HG03457 (cell line): Measurements from ENCODE around the gene DLX3.

Source experiments
- ATAC-seq: cut with Tn5 transposase; IDR thresholded peaks from one replicate; pipeline ENCODE4 v1.9.1; 2021; ENCODE audit warnings: moderate number of reproducible peaks; ENCODE audit not compliant: unreplicated experiment

The DLX3 gene

GRCh38 chr17:49973271-49973615, 21.8 kb downstream of the DLX3 start:
- no peak for ATAC-seq

DNA sequence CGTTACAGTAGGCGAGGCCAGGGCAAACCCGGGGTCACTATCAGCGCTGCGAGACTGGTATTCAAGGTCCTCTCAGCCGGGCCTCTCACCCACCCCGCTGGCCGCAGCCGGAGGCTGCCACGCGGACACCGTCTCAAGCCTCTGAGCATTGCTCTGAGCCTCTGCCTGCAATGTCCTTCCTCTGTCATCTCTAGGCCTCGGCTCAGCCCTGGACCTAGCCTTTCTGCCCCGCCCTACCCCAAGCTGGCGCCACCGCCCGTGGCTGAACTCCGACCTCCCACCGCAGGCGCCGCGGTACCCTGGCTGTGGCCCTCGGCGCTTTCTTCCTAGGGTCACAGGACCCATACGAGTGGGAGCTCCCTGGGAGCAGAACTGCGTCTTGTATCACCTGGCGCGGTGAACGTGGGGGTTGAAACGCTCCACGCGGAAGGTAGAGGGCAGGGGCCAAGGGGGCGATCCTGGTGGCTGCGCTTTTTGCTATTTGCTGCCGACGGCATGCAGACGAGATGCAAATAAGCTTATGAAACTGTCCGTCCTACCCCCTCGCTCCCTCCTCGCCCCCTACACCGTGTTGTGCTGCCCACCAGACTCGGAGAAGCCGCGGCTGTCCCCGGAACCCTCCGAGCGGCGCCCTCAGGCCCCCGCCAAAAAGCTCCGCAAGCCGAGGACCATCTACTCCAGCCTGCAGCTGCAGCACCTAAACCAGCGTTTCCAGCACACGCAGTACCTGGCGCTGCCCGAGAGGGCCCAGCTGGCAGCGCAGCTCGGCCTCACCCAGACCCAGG, 22.3 kb downstream of the DLX3 start:
- ATAC-seq = no peak

DNA sequence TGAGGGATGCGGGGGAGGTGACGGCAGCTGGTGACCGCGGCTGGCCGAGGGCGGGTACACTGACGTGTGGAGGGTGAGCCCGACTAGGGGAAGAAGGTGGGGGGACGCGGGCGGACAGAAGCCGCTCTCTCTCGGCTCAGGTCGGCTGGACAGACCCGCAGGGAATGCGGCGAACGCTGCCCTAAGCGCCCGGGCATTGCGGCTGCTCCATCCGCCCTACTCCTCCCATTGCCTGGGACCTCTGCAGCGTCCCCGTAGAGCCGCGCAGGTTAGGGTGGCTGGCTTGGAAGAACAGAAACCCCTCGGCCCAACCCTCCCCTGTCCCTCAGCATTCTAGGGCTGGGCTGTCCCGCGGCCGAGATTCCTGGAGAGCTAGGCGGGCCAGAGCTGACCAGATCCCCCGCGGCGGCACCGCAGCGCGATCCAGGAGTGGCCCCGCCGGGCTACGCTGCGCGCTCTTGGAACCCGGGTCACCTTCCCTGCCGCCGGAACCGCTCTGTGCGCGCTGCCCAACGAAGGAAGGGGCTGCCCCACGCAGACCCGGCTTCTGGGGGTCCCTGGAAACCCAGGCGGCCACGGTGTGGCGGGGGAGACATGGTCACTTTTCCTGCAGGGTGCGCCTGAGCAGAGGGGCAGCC, 23.1 kb downstream of the DLX3 start:
- ATAC-seq = no peak

DNA sequence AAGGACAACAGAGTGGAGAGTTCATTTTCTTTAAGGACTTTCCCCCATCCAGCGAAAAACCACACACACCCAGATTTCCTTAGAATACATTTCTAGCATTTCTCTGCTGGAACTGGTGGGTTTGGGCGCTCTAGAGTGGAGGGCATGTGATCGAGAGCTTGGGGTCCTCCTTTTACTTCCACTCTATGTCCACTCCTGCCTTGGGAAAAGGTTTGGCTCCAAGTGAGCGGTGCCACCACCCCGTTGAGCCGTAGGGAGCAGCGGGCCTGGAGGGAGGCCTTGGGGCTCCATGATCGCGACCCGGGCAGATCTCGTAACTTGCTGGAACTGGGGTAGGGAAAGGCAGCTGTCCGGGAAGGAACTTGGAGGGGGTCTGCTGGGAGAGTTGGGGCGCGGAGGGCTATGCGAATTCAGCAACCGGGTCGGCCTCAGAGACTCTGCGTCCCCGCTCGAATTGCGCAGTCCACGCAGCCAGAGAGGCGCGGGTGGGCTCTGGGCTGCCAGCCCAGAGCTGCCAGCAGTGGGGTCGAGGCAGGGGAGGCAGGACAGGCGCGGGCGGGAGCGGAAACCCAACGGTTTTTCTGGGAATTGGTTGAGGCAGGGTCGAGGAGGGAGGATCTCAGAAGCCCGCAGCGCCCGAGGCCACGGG, 23.7 kb downstream of the DLX3 start:
- ATAC-seq = no peak

- no peak for ATAC-seq
These were observed 24.5 kb downstream of the DLX3 start for GRCh38 chr17:49970498-49970897.

DNA sequence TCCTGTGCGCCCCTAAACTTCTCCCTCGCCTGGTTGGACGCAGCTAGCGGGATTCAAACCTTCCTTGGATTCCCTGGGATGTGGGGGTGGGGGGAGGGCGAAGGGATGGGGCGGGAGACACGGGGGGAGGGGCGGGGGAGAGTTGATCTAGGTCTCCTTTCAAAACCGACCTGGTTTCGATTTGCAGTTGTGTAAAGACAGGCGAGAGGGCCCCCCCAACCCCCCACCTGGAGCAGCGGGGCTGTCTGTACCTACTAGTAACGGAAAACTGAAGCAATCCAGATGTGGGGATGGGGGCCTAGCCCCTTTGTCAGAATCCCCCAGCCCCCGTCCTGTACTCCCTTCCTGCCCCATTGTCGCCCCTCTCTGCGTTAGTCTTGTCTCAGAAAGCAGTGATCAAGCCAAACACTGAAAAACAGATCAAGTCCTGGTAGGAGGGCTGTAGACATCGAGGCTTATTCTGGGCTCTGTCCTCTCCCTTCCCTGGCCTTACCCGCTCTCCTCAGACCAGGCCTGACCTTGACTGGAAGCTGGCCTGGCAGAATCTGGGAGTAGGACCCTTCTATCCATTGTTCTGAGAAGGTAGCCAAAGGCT, 25.1 kb downstream of the DLX3 start:
- no peak for ATAC-seq

GRCh38 chr17:49969134-49969759, 25.8 kb downstream of the DLX3 start, which contains the start of gene DLX4:
TSS of gene DLX4 (plus strand) at chr17:49969190. CDS start at chr17:49969469, 279 bp downstream.
- ATAC-seq = no peak

DNA sequence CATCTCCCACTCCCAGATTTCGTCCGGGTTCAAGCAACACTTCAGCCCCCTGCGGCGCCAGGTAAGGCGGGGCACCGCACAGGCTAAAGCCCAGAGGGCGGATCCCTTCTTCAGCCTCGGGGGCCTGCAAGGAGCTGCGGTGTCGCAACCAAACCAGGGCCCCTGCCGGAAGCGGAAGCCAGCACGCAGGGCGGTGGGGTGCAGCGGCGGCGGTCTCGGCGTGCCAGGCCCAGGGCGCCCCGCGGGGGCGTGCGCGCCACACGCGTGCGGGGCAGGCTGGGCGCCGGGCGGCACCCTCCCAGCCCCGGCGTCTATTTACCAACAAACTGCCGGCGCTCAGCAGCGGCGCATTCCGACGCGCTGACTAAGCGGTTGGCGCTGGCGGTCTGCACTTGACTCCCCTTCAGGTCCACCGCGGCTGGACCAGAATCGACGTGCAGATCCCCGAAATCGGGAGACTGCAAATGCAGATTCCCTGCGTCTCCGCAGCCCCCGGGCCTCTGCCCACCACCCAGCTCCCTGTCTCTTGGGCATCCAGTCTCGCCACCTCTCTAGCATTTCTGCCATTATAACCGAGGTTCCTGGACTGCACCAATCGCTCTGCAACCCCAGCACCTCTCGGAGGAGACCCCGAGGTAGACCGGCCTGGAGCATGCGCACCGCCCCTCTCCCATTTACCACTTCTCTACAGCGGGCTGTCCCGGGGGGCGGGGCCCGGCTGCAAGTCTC, 26.5 kb downstream of the DLX3 start:
- no peak for ATAC-seq

- no peak for ATAC-seq
These were observed 27.2 kb downstream of the DLX3 start for GRCh38 chr17:49967621-49968404.

- no peak for ATAC-seq
These were observed 27.8 kb downstream of the DLX3 start for GRCh38 chr17:49967205-49967604.

GRCh38 chr17:49966767-49967166, 28.3 kb downstream of the DLX3 start:
- ATAC-seq = no peak

- no peak for ATAC-seq
These were observed 29.5 kb downstream of the DLX3 start for GRCh38 chr17:49965524-49965909.

- no peak for ATAC-seq
These were observed 30.1 kb downstream of the DLX3 start for GRCh38 chr17:49964769-49965523.

DNA sequence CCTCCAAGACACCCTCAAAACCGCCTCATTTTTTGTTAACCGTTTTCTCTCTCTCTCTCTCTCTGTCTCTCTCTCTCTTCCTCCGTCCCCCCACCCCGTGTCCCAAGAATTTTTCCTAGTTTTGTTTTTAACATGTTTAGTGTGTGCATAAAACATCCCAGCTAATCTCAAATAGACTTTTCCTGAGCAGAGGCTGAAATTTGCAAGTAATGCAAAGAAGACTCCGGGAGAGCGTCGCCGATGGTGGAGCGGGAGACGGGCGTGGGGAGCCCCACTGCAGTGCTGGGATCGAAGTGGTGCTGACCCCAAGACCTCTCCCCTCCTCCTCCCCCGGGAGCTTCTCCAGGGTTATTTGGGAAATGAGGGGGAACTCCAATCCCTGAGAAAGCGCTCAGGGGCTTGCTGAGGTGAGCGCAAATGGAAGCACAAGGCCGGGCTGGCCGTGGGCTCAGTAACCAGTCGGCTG, 30.7 kb downstream of the DLX3 start:
- no peak for ATAC-seq

DNA sequence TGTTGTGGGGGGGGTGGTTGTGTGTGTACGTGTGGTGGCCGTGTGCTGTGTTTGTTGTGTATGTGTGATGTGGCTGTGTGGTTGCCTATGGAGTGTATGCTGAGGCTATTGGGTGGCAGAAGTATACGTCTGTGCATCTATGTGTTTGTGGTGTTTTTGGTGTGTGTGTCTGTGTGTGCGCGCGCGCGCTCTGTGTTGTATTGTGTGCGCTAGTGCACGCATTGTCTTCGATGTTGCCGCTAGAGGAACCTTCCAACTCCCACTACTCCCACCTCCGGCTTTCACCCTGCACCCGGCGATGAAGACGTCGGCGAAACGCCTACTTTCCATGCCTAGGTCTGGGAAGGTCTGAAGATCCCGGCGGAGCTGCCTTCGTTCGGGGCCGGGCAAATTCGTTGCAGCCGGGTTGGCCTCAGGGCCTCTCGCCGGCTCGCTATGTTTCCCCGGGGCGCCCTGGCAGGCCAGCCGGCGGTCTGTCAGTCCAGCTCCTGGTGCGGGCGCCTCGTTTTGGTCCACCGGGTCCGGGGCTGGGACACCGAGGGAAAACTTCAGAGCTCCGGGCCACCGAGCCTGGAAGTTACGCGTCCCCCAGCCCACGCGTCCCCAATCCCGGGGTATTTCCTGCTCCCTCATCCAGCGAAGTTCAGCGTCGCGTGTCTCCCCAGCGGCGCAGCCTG, 31.3 kb downstream of the DLX3 start:
- no peak for ATAC-seq

DNA sequence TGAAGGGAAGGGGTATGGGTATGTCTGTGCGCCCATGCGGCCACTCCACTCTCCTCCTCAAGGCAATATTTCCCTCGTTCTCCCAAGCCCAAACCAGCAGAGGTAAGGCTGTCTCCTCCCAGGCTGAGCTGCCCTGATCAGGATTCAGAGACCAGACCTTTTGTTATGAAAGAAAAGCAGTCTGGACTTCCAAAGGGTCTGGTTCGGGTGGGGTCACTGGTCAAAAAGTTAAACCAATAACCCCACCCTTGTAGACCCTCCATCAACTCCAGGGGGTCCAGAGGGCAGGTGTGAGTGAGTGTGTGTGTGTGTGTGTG, 31.8 kb downstream of the DLX3 start:
- ATAC-seq = no peak

GRCh38 chr17:49962599-49963308, 32.3 kb downstream of the DLX3 start:
- ATAC-seq = no peak
